Smooth muscle cell (in vitro differentiated cells): Measurements from ENCODE around the gene INHA. TPM values are rescaled to one million over a fixed set of nuclear protein-coding genes. Genes with fewer than 3 reads are reported as not detected.
A peak's percentile ranks its signal among the peaks of the same experiment; 100 is the strongest.

Source experiments
- DNase-seq: peaks from one replicate; lab custom pipeline; 2025; ENCODE audit not compliant: unreplicated experiment; lab: John Stamatoyannopoulos, UW
- H2AFZ ChIP-seq: fragments of 200-600 bp; sonication (generic); 2 replicates; pipeline ENCODE4 v1.6.0; 2016; ENCODE audit warnings: antibody characterized with exemption, low read depth, mild to moderate bottlenecking
- H3F3A ChIP-seq: fragments of 200-600 bp; sonication (generic); 2 replicates; pipeline ENCODE4 v1.6.0; 2017; ENCODE audit warnings: antibody characterized with exemption, low read depth
- H3K27ac ChIP-seq: fragments of 200-600 bp; sonication (generic); 2 replicates; pipeline ENCODE4 v1.5.1; 2016; ENCODE audit warnings: low read depth, mild to moderate bottlenecking
- H3K27me3 ChIP-seq: fragments of 200-600 bp; sonication (generic); 2 replicates; pipeline ENCODE4 v1.6.1; 2016; ENCODE audit warnings: low read depth, mild to moderate bottlenecking
- H3K36me3 ChIP-seq: fragments of 200-600 bp; sonication (generic); 2 replicates; pipeline ENCODE4 v1.5.1; 2016; ENCODE audit warnings: low read depth
- H3K4me1 ChIP-seq: fragments of 200-600 bp; sonication (generic); 2 replicates; pipeline ENCODE4 v1.5.1; 2016; ENCODE audit warnings: low read depth
- H3K4me2 ChIP-seq: fragments of 200-600 bp; sonication (generic); 2 replicates; pipeline ENCODE4 v1.6.0; 2016; ENCODE audit warnings: mild to moderate bottlenecking
- H3K4me3 ChIP-seq: fragments of 200-600 bp; sonication (generic); 2 replicates; pipeline ENCODE4 v1.5.1; 2016; ENCODE audit warnings: mild to moderate bottlenecking
- H3K79me2 ChIP-seq: fragments of 200-600 bp; sonication (generic); 2 replicates; pipeline ENCODE4 v1.6.0; 2016; ENCODE audit warnings: low read depth, mild to moderate bottlenecking
- H3K9ac ChIP-seq: fragments of 200-600 bp; sonication (generic); 2 replicates; pipeline ENCODE4 v1.6.0; 2016; ENCODE audit warnings: low read depth
- H3K9me3 ChIP-seq: fragments of 200-600 bp; sonication (generic); replicated peaks from 2 replicates; pipeline ENCODE4 v1.5.1; 2016; ENCODE audit warnings: low read depth
- H4K20me1 ChIP-seq: fragments of 200-600 bp; sonication (generic); 2 replicates; pipeline ENCODE4 v1.6.0; 2016; ENCODE audit warnings: low read depth
- CTCF ChIP-seq: fragments of 200-600 bp; sonication (generic); IDR thresholded peaks from 2 replicates; pipeline ENCODE4 v1.5.1; 2017; ENCODE audit warnings: borderline replicate concordance, mild to moderate bottlenecking, antibody characterized with exemption; ENCODE audit not compliant: insufficient read depth, poor library complexity, severe bottlenecking
- WGBS: methylation state at CpG from one replicate; pipeline ENCODE4 v1.1.7; 2016; ENCODE audit warnings: low lambda C conversion rate; 5-methylcytosine and 5-hydroxymethylcytosine counted together
- polyA plus RNA-seq: library from polyadenylated mRNA; unstranded; fragments of >200 nt; fragmentation: Nextera tagmentation; extraction: Ambion mirVana; gene quantifications from 2 replicates; pipeline ENCODE4 v1.2.1, GENCODE V29; 2016
- total RNA-seq: library from RNA; depleted of rRNA; stranded (reverse); fragments of >200 nt; gene quantifications from 2 replicates; pipeline ENCODE4 v1.2.3, GENCODE V29; 2014

INHA gene
- total and polyA plus RNA-seq, 2 experiments from 2014 or later = 4.0 to 4.3 TPM

- Histone ChIP-seq H3K4me3 (peak overlapping the region; percentile 75), H3K36me3 (no peaks in the 10 kb centered on the region), H3K79me2 (peaks cover 12% of the 10 kb centered on the region), H3F3A (no peaks in the 10 kb centered on the region), H3K4me1 (peaks cover 14% of the 10 kb centered on the region), H3K4me2 (peak overlapping the region; percentile 95), H2AFZ (no peak overlapping the region), H3K27me3 (no peaks in the 10 kb centered on the region), H3K27ac (no peak overlapping the region), H3K9me3 (no peaks in the 10 kb centered on the region), H4K20me1 (peaks cover 9% of the 10 kb centered on the region), H3K9ac (peak overlapping the region; percentile 17)
- DNase-seq = peak; percentile 28
- 14% methylated on average over 61 of the region's 95 CpGs for WGBS
- TF ChIP-seq CTCF = no peak
Measured at GRCh38 chr2:219570194-219570923, 1.8 kb upstream of the INHA start.

GRCh38 chr2:219570924-219571310, 1.2 kb upstream of the INHA start:
- Histone ChIP-seq H2AFZ (no peak overlapping the region), H3K9ac (peak overlapping the region; percentile 47), H3K79me2 (peaks cover 12% of the 10 kb centered on the region), H3K4me2 (peak overlapping the region; percentile 95), H3K27ac (peak overlapping the region; percentile 59), H3K4me3 (peak overlapping the region; percentile 75), H3K9me3 (no peaks in the 10 kb centered on the region), H3K27me3 (no peaks in the 10 kb centered on the region), H4K20me1 (peaks cover 9% of the 10 kb centered on the region), H3K4me1 (peaks cover 14% of the 10 kb centered on the region), H3K36me3 (no peaks in the 10 kb centered on the region), H3F3A (no peaks in the 10 kb centered on the region)
- 0% methylated on average over 9 of the region's 55 CpGs for WGBS
- no peak for DNase-seq
- TF ChIP-seq CTCF = no peak

GRCh38 chr2:219571311-219572236, 536 bp upstream of the INHA start, which contains the start of gene OBSL1:
TSS of gene OBSL1 (minus strand) at chr2:219571539. CDS start at chr2:219571232, 307 bp downstream.
- Histone ChIP-seq H3K9me3 (no peaks in the 10 kb centered on the region), H3K27ac (peak within 1 kb of the TSS; percentile 59)
- DNase-seq = peak; percentile 40

More at GRCh38 chr2:219571311-219572236, 536 bp upstream of the INHA start, which contains the start of gene OBSL1:
- Histone ChIP-seq H3F3A (no peaks in the 10 kb centered on the region), H3K79me2 (peaks cover 12% of the 10 kb centered on the region), H2AFZ (peak within 1 kb of the TSS; percentile 35), H3K9ac (peak within 1 kb of the TSS; percentile 47), H3K4me2 (peak within 1 kb of the TSS; percentile 95), H3K4me3 (peak within 1 kb of the TSS; percentile 75), H3K36me3 (no peaks in the 10 kb centered on the region), H3K27me3 (no peaks in the 10 kb centered on the region), H4K20me1 (peaks cover 9% of the 10 kb centered on the region), H3K4me1 (peaks cover 14% of the 10 kb centered on the region)
- no peak for TF ChIP-seq CTCF
- 3% methylated on average over 29 of the region's 42 CpGs for WGBS
